Progenitor cell of endocrine pancreas (in vitro differentiated cells): ENCODE data around the gene SLC39A10. TPM values are rescaled to one million over a fixed set of nuclear protein-coding genes. Genes with fewer than 3 reads are reported as not detected.
"Not testable (repeated sequence)": the region's sequence is repeated elsewhere in the genome, so short reads cannot be mapped to it uniquely, and the experiment has no call there.

ENCODE experiments used
- DNase-seq: peaks from one replicate; pipeline ENCODE4 v3.0.0; 2021; ENCODE audit warnings: low spot score; ENCODE audit not compliant: unreplicated experiment
- H3K27ac Mint-ChIP-seq: 2 replicates; pipeline ENCODE4 v1.8.0; 2021; ENCODE audit warnings: mild to moderate bottlenecking, moderate library complexity, mixed read lengths
- H3K27me3 Mint-ChIP-seq: 2 replicates; pipeline ENCODE4 v1.8.0; 2021; ENCODE audit warnings: mixed read lengths
- H3K36me3 Mint-ChIP-seq: 2 replicates; pipeline ENCODE4 v1.8.0; 2022; ENCODE audit warnings: mixed read lengths; ENCODE audit not compliant: insufficient read depth
- H3K4me1 Mint-ChIP-seq: 2 replicates; pipeline ENCODE4 v1.8.0; 2021; ENCODE audit warnings: low read depth, mixed read lengths
- H3K4me3 Mint-ChIP-seq: 2 replicates; pipeline ENCODE4 v1.8.0; 2021; ENCODE audit warnings: low read depth, mild to moderate bottlenecking, moderate library complexity, mixed read lengths
- H3K9me3 Mint-ChIP-seq: 2 replicates; pipeline ENCODE4 v1.8.0; 2021; ENCODE audit warnings: low read depth, mixed read lengths
- CTCF ChIP-seq: fragments of 200-600 bp; sonication (generic); IDR thresholded peaks from one replicate; pipeline ENCODE4 v1.5.0; 2021; ENCODE audit warnings: antibody characterized with exemption, mild to moderate bottlenecking; ENCODE audit not compliant: unreplicated experiment
- total RNA-seq: library from RNA; stranded (reverse); gene quantifications from 2 replicates; pipeline ENCODE4 v1.2.1, GENCODE V29; 2021

SLC39A10 gene
- total RNA-seq, 1 donor from 2014 or later, result 181 TPM

- Mint-ChIP-seq H3K36me3 (no peaks in the 10 kb centered on the region), H3K27me3 (no peaks in the 10 kb centered on the region), H3K9me3 (no peaks in the 10 kb centered on the region), H3K27ac (peak overlapping the region; percentile 74), H3K4me3 (peak overlapping the region; percentile 97), H3K4me1 (peaks cover 26% of the 10 kb centered on the region)
- no peak for DNase-seq
- no peak for TF ChIP-seq CTCF
Measured at GRCh38 chr2:195659114-195659513, 2.1 kb downstream of the SLC39A10 start.

- TF ChIP-seq CTCF, result peak; percentile 91
- Mint-ChIP-seq H3K27ac (peak overlapping the region; percentile 30), H3K4me3 (peak overlapping the region; percentile 97), H3K27me3 (no peaks in the 10 kb centered on the region), H3K36me3 (no peaks in the 10 kb centered on the region), H3K4me1 (peaks cover 26% of the 10 kb centered on the region), H3K9me3 (no peaks in the 10 kb centered on the region)
- DNase-seq, result peak; percentile 43
Measured at GRCh38 chr2:195659982-195660890, 3.2 kb downstream of the SLC39A10 start.

- Mint-ChIP-seq H3K27ac (peak overlapping the region; percentile 37), H3K4me3 (no peak overlapping the region), H3K27me3 (no peaks in the 10 kb centered on the region), H3K36me3 (no peaks in the 10 kb centered on the region), H3K9me3 (no peaks in the 10 kb centered on the region), H3K4me1 (peaks cover 38% of the 10 kb centered on the region)
- DNase-seq, result no peak
- no peak for TF ChIP-seq CTCF
Measured at GRCh38 chr2:195662138-195662537, 5.1 kb downstream of the SLC39A10 start.

- Mint-ChIP-seq H3K4me1 (peaks cover 45% of the 10 kb centered on the region), H3K4me3 (no peak overlapping the region), H3K27ac (no peak overlapping the region), H3K36me3 (no peaks in the 10 kb centered on the region), H3K27me3 (no peaks in the 10 kb centered on the region), H3K9me3 (no peaks in the 10 kb centered on the region)
- no peak for TF ChIP-seq CTCF
- DNase-seq, result no peak
Measured at GRCh38 chr2:195663007-195663406, 6.0 kb downstream of the SLC39A10 start.

- peak; percentile 20 for TF ChIP-seq CTCF
- Mint-ChIP-seq H3K36me3 (no peaks in the 10 kb centered on the region), H3K9me3 (no peaks in the 10 kb centered on the region), H3K4me3 (no peak overlapping the region), H3K27me3 (no peaks in the 10 kb centered on the region), H3K27ac (no peak overlapping the region), H3K4me1 (peaks cover 37% of the 10 kb centered on the region)
- DNase-seq, result no peak
Measured at GRCh38 chr2:195664528-195664927, 7.5 kb downstream of the SLC39A10 start.

- H3K27me3 Mint-ChIP-seq, DNase-seq: not testable (repeated sequence)
Measured at GRCh38 chr2:195665153-195665552, 8.1 kb downstream of the SLC39A10 start.

More at GRCh38 chr2:195665153-195665552, 8.1 kb downstream of the SLC39A10 start:
- H3K4me1 Mint-ChIP-seq, result peaks cover 31% of the 10 kb centered on the region
- H3K36me3 Mint-ChIP-seq, H3K4me3 Mint-ChIP-seq, H3K9me3 Mint-ChIP-seq, H3K27ac Mint-ChIP-seq: not testable (repeated sequence)
